K562 (cell line): ENCODE results near the gene CCNL2. TPM values are rescaled to one million over a fixed set of nuclear protein-coding genes. Genes with fewer than 3 reads are reported as not detected.

Experiments
- BCLAF1 ChIP-seq, 2 experiments: fragments of 450-650 bp in 1 of 2; IDR thresholded peaks; 2 replicates each; pipeline ENCODE4 v1.6.1; 2011 to 2017; ENCODE audit warnings: low read depth in 2 of 2, antibody characterized with exemption in 1 of 2, borderline replicate concordance in 1 of 2, low read length in 1 of 2, mild to moderate bottlenecking in 1 of 2, mixed read lengths in 1 of 2; ENCODE audit not compliant: control insufficient read depth in 1 of 2
- DPF2 ChIP-seq: fragments of 450-650 bp; IDR thresholded peaks from 2 replicates; pipeline ENCODE4 v1.6.1; 2016
- ELF2 ChIP-seq: fragments of 250-450 bp; sonication (Bioruptor Pico); IDR thresholded peaks from 2 replicates; pipeline ENCODE4 v1.5.0; 2021; ENCODE audit warnings: mild to moderate bottlenecking
- EP300 ChIP-seq: IDR thresholded peaks from 2 replicates; pipeline ENCODE4 v1.6.1; 2012; ENCODE audit warnings: low read length, improper control_type of control experiment
- FOXO4 ChIP-seq: fragments of 450-650 bp; formaldehyde crosslinking; IDR thresholded peaks from 2 replicates; pipeline ENCODE4 v1.4.0; 2020; ENCODE audit warnings: mild to moderate bottlenecking, moderate library complexity
- HDAC3 ChIP-seq: fragments of 450-650 bp; IDR thresholded peaks from 2 replicates; pipeline ENCODE4 v1.6.1; 2018; ENCODE audit warnings: borderline replicate concordance, mild to moderate bottlenecking, moderate library complexity; ENCODE audit not compliant: partially characterized antibody
- HLTF ChIP-seq: fragments of 450-650 bp; IDR thresholded peaks from 2 replicates; pipeline ENCODE4 v1.6.1; 2016
- JUND ChIP-seq, 2 experiments: IDR thresholded peaks; 2 replicates in 1 of 2; 3 replicates in 1 of 2; pipeline ENCODE4 v1.6.1; 2011; ENCODE audit warnings: borderline replicate concordance in 2 of 2, low read depth in 2 of 2, low read length in 2 of 2, improper control_type of control experiment in 1 of 2, missing biosample characterization in 1 of 2, missing genetic modification characterization in 1 of 2, missing genetic modification reagents in 1 of 2
- MTF1 ChIP-seq: fragments of 250-450 bp; sonication (Bioruptor Pico); IDR thresholded peaks from 2 replicates; pipeline ENCODE4 v1.9.0; 2021; ENCODE audit warnings: moderate library complexity, mild to moderate bottlenecking, inconsistent platforms, borderline replicate concordance
- MYC ChIP-seq, 2 experiments: fragments of 250-450 bp in 1 of 2; sonication (Bioruptor Pico) in 1 of 2; IDR thresholded peaks; 2 replicates each; pipeline versions ENCODE4 v1.5.1 to v1.6.1; 2012 to 2021; ENCODE audit warnings: low read depth in 2 of 2, borderline replicate concordance in 1 of 2, improper control_type of control experiment in 1 of 2, low read length in 1 of 2, mild to moderate bottlenecking in 1 of 2, moderate library complexity in 1 of 2
- POLR2A ChIP-seq: fragments of 450-650 bp; conservative IDR thresholded peaks from 2 replicates; pipeline ENCODE4 v1.6.1; 2016
- PYGO2 ChIP-seq: fragments of 450-650 bp; IDR thresholded peaks from 2 replicates; pipeline ENCODE4 v1.6.1; 2016; ENCODE audit warnings: mild to moderate bottlenecking, missing genetic modification characterization, moderate library complexity, missing compliant biosample characterization
- SETDB1 ChIP-seq: IDR thresholded peaks from one replicate; pipeline ENCODE4 v1.6.1; 2012; ENCODE audit warnings: low read length, control low read depth, inconsistent platforms
- SIN3A ChIP-seq, 2 experiments: fragments of 150-350 bp in 1 of 2; IDR thresholded peaks; 2 replicates each; pipeline ENCODE4 v1.6.1; 2011 to 2016; ENCODE audit warnings: borderline replicate concordance in 2 of 2, low read depth in 2 of 2, low read length in 2 of 2, mild to moderate bottlenecking in 2 of 2, moderate library complexity in 2 of 2; ENCODE audit not compliant: control insufficient read depth in 1 of 2
- SP1 ChIP-seq: sonication (generic); formaldehyde crosslinking; IDR thresholded peaks from 2 replicates; pipeline ENCODE4 v1.8.1; 2022; ENCODE audit warnings: mild to moderate bottlenecking, missing genetic modification reagents
- TFAM ChIP-seq: fragments of 250-450 bp; sonication (Bioruptor Pico); conservative IDR thresholded peaks from 2 replicates; pipeline ENCODE4 v1.5.0; 2021; ENCODE audit warnings: mild to moderate bottlenecking, moderate library complexity
- ZBTB1 ChIP-seq: sonication (generic); formaldehyde crosslinking; IDR thresholded peaks from 2 replicates; pipeline ENCODE4 v1.8.1; 2023; ENCODE audit warnings: missing genetic modification reagents, low read depth, mild to moderate bottlenecking, borderline replicate concordance
- ZNF253 ChIP-seq: fragments of 250-450 bp; sonication (Bioruptor Pico); conservative IDR thresholded peaks from 2 replicates; pipeline ENCODE4 v1.6.1; 2021; ENCODE audit warnings: mild to moderate bottlenecking
- ZNF444 ChIP-seq: fragments of 250-450 bp; sonication (Bioruptor Pico); IDR thresholded peaks from 2 replicates; pipeline ENCODE4 v1.4.0; 2020; ENCODE audit warnings: mild to moderate bottlenecking, moderate library complexity
- ZNF668 ChIP-seq: fragments of 250-450 bp; sonication (Bioruptor Pico); IDR thresholded peaks from 2 replicates; pipeline ENCODE4 v1.8.0; 2022; ENCODE audit warnings: mild to moderate bottlenecking, inconsistent platforms
- polyA plus RNA-seq, 8 experiments: library from polyadenylated mRNA; depleted of rRNA in 4 of 8; stranded (reverse) in 5 of 8; unstranded in 3 of 8; fragments of >200 nt; fragmentation: Nextera tagmentation in 2 of 8; fragmentation: Illumina TruSeq in 1 of 8; extraction: Ambion mirVana in 2 of 8; extraction: Trizol in 1 of 8; gene quantifications; 2 replicates each; pipeline versions ENCODE4 v1.2.1 to v1.2.3, GENCODE V29; 2011 to 2014; ENCODE audit warnings: inconsistent platforms in 1 of 8, missing spikeins in 1 of 8
- total RNA-seq, 7 experiments: library from RNA; depleted of rRNA in 6 of 7; stranded (reverse); fragments of >200 nt in 6 of 7; fragmentation: Illumina TruSeq in 2 of 7; extraction: Trizol in 2 of 7; gene quantifications; 2 replicates each; pipeline versions ENCODE4 v1.2.1 to v1.2.3, GENCODE V29; 2011 to 2021; ENCODE audit warnings: low replicate concordance in 1 of 7
- TF ChIP-seq, protein P1 (sequence below), 2 experiments: fragments of 450-650 bp in 1 of 2; sonication (generic) in 1 of 2; formaldehyde crosslinking; conservative IDR thresholded peaks; 2 replicates each; pipeline versions ENCODE4 v1.4.0 to v1.8.1; 2020 to 2022; ENCODE audit warnings: mild to moderate bottlenecking in 1 of 2, missing genetic modification reagents in 1 of 2
- TF ChIP-seq, protein P2 (sequence below): fragments of 250-450 bp; sonication (Bioruptor Pico); IDR thresholded peaks from 2 replicates; pipeline ENCODE4 v1.5.0; 2021

The CCNL2 gene
- total and polyA plus RNA-seq, 9 of the 15 experiments (the other 6 are each of a cell fraction or from before 2014, with no cell fraction given): 2.8 to 287 (median 94.5) TPM

DNA sequence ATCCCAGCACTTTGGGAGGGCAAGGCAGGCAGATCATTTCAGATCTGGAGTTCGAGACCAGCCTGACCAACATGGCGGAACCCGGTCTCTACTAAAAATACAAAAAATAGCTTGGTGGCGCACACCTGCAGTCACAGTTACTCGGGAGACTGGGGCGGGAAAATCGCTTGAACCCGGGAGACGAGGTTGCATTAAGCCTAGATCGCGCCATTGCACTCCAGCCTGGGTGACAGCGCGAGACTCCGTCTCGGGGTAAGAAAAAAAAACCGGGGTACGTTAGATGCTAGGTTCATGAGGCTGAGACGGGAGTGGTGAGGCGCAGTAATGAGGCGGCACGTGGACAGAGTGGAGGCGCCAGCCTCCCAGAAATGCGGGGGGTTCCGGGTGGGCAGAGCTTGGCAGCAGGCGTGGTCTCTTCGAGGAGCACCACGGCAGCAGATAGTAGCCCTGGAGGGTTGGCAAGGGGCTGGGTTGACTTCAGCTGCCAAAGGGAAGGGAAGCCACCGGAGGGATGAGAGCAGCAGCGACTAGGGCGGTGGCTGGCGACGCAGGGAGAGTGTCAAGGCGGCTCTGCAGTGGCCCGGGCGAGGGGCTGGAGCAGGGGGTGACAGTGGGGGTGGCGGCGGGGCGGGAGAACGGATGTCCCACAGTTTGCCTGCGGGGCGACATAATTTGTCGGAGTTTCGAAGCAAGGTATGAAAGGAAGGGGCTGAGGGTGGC lies 7.1 kb upstream of the CCNL2 start (continued):
- no peak for TF ChIP-seq ELF2 (CRISPR knock-in tag)
- no peak for TF ChIP-seq PYGO2 (tag)
- no peak for TF ChIP-seq ZBTB1 (CRISPR knock-in tag)
- TF ChIP-seq SIN3A (IDR thresholded peaks at IDR 0.05; ENCODE audit: borderline replicate concordance in 2 of 2, control insufficient read depth in 1 of 2, low read depth in 2 of 2, low read length in 2 of 2): peak in 1 of 2 experiments; percentile 58; a peak in 1 of 4 replicates
- TF ChIP-seq FOXO4: no peak
- no peak for TF ChIP-seq JUND (IDR thresholded peaks at IDR 0.05; ENCODE audit: borderline replicate concordance, low read depth, low read length)
- TF ChIP-seq JUND (tag; IDR thresholded peaks at IDR 0.05; ENCODE audit: borderline replicate concordance, low read depth, low read length): no peak
- no peak for TF ChIP-seq DPF2
- TF ChIP-seq, protein P1, sequence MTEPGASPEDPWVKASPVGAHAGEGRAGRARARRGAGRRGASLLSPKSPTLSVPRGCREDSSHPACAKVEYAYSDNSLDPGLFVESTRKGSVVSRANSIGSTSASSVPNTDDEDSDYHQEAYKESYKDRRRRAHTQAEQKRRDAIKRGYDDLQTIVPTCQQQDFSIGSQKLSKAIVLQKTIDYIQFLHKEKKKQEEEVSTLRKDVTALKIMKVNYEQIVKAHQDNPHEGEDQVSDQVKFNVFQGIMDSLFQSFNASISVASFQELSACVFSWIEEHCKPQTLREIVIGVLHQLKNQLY (CRISPR knock-in tag; conservative IDR thresholded peaks at IDR 0.05): no peak
- TF ChIP-seq BCLAF1 (IDR thresholded peaks at IDR 0.05; ENCODE audit: borderline replicate concordance in 1 of 2, control insufficient read depth in 1 of 2, low read depth in 2 of 2, low read length in 1 of 2): no peak
- TF ChIP-seq ZNF668 (CRISPR knock-in tag): no peak
- no peak for TF ChIP-seq ZNF253
- TF ChIP-seq MTF1 (CRISPR knock-in tag): no peak
- TF ChIP-seq TFAM (CRISPR knock-in tag): no peak
- TF ChIP-seq SP1 (CRISPR knock-in tag): no peak
- no peak for TF ChIP-seq SETDB1
- TF ChIP-seq, protein P2, sequence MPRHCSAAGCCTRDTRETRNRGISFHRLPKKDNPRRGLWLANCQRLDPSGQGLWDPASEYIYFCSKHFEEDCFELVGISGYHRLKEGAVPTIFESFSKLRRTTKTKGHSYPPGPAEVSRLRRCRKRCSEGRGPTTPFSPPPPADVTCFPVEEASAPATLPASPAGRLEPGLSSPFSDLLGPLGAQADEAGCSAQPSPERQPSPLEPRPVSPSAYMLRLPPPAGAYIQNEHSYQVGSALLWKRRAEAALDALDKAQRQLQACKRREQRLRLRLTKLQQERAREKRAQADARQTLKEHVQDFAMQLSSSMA (CRISPR knock-in tag): no peak
- no peak for TF ChIP-seq HDAC3
- 0 out of 2 replicates have a peak, but pooled peaks have one; percentile 17 for TF ChIP-seq MYC (IDR thresholded peaks at IDR 0.05; ENCODE audit: low read depth, low read length)
- TF ChIP-seq MYC (CRISPR knock-in tag; IDR thresholded peaks at IDR 0.05; ENCODE audit: borderline replicate concordance, low read depth): no peak
- TF ChIP-seq HLTF: no peak
- TF ChIP-seq POLR2A: peak; percentile 15; the same call in 1 of the 2 replicates
- no peak for TF ChIP-seq EP300
- TF ChIP-seq ZNF444 (CRISPR knock-in tag): no peak
